Esophagus mucosa (tissue), 1 donor: ENCODE measurements around the gene ALPL. TPM values are rescaled to one million over a fixed set of nuclear protein-coding genes. Genes with fewer than 3 reads are reported as not detected.
A peak's percentile ranks its signal among the peaks of the same experiment; 100 is the strongest.

Source experiments
- ATAC-seq: fragments of 200-7000 bp; cut with Tn5 transposase; one replicate; pipeline ENCODE4 v1.9.1; 2020
- total RNA-seq: library from RNA; stranded (reverse); gene quantifications from one replicate; pipeline ENCODE4 v1.2.4, GENCODE V29; 2023
- donor health status: DM: yes; HTN: yes; CAD: no.

ALPL gene
- total RNA-seq, 1 donor from 2014 or later = 3.6 TPM

- no peak for ATAC-seq
These were observed 95.2 kb downstream of the ALPL start for GRCh38 chr1:21604208-21604957.

DNA sequence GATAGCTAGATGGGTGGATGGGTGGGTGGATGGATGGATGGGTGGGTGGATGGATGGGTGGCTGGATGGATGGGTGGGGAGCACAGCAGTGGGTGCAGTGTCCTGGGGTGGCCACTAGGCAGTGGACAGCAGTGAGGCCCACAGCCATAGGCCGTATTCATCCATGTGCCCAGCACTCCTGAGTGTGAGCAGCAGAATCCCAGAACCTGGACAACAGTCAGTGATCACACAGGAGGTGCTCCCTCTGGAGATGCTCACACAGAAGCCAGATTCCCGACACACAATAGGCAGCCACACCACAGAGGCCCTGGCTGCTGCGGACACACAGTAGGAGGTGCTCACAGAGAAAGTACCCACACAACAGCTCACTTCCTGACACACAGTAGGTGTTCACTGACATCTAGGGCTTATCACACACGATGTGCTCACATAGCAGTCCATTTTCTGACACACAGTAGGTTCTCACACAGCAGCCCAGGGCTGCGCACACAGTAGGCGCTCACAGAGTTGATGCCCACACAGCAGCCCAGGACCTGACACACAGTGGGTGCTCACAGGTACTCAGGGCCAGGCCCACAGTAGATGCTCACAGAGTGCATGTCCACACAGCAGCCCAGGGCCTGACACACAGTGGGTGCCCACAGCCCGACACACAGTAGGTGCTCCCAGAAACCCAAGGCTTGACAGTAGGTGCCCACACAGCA, 95.9 kb downstream of the ALPL start:
- no peak for ATAC-seq

DNA sequence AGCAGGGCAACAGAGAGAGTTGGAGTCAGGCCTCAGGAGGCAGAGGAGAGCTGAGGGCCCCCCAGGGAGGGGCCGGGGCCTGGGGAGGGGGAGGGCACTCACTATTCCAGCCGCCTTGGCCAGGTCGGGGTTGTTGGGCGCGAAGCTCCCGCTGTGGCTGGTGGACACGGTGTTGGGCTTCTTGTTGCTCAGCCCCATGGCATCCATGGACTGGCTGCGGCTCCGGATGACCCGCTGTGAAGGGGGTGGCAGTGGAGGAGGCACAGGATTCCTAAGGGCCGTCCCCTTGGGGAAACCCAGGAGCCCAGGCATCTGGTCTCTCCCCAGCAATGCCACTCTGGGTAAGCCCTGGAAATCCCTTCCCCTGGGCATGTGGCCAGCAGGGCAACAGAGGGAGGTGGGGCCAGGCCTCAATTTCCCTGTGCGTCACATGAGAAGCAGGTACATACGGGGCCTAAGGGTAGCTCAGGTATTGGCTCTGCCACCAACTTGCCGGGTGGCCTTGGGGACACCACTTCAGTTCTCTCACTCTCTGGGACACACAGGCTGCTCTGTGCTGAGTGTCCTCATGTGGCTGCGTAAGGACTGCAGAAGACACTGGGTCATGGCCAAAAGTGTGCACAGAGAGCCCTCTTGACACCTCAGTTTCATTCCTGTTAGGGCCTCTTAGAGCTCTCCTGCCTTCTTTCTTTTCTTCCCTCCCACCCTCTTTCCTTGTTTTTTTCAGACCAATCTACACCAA, 96.9 kb downstream of the ALPL start:
- ATAC-seq = no peak

DNA sequence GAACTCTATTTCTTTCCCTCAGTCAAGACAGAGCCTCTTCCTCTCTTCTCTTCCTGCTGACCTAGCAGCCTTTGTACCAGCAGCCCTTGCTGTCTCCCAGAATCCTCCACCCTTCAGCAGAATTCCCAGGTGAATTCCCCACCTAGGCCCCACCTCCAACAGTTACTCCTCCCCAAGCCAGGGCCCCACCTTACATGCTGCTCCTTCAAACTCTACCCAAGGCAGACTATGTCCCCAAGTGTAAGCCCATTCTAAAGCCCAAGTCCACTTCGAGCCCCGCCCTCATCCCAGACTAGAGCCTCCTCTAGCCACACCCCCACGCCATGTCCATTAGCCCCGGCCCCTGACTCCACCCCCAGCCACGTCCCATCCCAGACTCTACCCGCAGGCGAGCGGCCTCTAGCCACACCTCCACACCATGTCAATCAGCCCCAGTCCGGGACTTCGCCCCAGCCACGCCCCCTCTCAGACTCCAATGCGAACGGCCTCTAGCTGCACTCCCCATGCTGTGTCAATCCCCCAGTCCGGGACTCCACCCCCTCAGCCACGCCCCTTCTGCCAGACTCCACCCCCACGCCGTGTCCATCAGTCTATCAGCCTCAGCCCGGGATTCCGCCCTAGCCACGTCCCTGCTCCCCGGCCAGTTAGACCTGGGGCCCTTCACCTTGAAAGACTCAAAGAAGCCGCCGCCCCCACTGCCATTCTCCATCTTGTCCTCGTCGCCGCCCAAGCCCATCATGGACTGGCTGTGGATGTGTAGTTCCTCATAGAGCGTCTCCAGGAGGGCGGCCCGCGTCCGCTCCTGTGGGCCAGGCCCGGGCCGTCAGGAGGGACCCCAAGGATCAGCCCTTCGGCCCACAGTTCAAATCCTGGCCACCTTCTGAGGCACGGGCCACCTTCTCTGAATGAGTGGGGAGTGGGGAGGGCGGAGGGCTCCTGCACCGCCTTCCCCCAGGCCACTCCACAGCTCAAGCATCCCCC, 98.6 kb downstream of the ALPL start:
- peak; percentile 79 for ATAC-seq

GRCh38 chr1:21608798-21609197, 99.6 kb downstream of the ALPL start:
- ATAC-seq = no peak

- ATAC-seq = no peak
These were observed 100.8 kb downstream of the ALPL start for GRCh38 chr1:21610027-21610426.

GRCh38 chr1:21610989-21611785, 102.0 kb downstream of the ALPL start:
- no peak for ATAC-seq

DNA sequence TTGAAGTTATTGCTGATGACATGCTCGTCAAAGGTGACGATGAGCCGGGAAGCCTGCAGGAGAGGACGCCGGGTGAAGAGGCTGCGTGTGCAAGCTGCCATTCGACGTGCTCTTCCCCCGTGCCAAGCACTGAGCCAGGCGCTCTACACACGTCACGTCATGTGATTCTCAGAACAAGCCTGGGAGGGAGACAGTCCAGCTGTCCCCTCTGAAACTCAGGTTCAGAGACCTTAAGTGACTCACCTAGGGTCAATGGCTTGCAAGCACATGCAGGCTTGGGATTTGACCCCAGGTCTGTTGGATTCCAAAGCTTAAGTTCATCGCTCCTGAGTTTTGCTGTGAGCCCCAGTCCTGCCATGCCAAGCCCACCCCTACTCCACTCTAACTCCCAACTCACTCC, 102.8 kb downstream of the ALPL start:
- no peak for ATAC-seq

- ATAC-seq = no peak
These were observed 104.0 kb downstream of the ALPL start for GRCh38 chr1:21613072-21613867.

- ATAC-seq = peak; percentile 83
These were observed 105.3 kb downstream of the ALPL start for GRCh38 chr1:21614419-21615115.

- no peak for ATAC-seq
These were observed 107.1 kb downstream of the ALPL start for GRCh38 chr1:21616372-21616771.

GRCh38 chr1:21617126-21617738, 108.0 kb downstream of the ALPL start:
- no peak for ATAC-seq

DNA sequence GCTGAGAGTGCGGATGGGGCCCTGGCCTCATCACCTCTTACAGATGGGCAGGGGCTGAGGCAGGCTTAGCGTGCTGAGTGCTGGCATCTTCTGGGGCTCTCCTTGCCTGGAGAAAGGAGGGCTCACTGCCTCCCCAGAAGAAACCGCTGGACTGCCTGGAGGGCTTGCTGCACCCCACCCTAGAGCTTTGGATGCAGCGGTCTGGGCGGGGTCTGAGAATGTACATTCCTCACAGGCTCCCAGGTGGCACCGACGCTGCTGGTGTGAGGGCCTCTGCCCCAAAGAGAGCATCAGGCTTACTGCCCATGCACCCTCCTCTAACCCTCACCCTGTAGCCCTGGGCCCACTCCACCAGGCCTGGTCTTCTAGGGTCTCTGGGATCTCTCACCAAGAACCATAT, 108.8 kb downstream of the ALPL start:
- no peak for ATAC-seq

DNA sequence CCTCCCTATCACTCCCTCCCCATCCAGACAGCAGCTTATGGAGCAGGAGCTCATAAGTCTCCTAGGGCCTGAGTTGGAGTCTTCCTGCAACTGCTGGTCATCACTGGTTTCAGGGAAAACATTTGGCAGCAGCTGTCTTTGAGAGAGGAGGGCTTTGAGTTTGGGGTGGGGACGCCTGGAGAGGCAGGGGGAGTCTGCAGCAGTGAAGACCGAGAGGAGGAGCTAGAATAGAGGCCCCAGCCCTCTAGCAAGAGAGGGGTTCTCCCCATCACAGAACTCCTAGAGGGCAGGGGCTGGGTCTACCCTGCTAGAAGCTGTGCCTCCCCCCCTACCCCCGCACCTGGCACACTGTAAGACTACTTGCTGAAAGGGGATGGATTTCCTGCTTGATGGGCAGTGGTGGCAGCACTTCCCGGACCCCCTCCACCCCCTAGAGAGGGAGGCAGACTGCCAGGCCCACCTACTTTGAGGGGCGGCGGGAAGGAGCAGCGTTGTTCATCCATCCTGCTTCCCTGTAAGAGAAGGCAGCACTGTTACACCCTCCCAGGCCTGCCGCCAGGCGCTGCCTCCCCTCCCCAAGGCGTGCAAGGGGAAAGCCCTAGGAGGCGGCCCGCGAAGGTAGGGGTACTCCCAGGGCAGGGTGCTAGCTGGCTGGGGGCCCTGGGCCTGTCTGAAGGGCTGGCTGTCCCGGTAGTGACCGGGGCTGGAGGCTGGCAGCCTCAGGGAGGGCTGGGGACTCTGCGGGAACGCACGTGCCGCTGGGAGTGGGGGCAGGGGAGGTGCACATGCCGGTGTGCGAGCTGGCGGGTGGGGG, 109.5 kb downstream of the ALPL start:
- ATAC-seq = no peak

DNA sequence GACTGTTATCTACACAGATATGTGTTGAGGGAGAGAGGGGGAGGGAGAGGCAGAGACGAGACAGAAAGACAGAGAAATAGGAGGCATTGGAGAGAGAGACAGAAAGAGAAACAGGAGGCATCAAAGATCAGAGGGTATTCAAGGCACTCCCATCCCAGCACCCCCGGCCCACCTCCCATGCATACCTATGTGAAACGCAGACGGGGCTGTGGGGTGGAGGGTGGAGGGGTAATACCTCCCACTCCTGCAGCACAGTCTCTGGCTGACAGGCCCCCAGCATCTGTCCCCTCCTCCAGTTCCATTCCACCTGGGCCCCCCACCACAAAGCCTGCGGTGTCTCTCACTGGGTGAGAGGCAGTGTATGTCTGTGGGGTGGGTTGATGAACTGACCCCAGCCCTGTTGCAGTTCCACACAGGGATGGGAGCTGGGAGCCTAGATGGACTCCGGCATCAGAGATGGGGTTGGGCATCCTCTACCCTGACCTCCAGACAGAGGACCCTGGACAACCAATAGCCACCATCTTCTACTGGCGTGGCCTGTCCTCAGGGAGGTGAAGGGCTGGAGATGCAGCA, 110.2 kb downstream of the ALPL start:
- no peak for ATAC-seq

DNA sequence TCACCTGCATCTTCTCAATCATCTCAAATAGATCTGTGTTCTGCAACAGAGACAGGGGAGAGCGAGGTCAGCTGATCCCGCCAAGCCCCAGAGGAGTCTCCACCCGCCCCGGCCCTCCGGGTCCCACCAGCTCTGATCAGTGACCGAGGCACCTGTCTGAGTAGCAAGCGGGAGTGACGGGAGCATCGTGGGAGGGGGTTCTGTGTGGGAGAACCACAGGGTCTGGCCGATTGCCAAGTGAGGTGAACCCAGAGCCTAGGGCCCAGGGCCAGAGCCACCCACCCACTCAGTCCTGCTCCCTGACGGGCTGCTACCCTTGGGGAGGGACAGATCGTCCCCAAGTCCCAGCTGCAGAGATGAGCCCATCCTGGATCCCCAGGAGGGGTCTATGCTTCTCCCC, 110.8 kb downstream of the ALPL start:
- ATAC-seq = no peak

- no peak for ATAC-seq
These were observed 111.3 kb downstream of the ALPL start for GRCh38 chr1:21620496-21620895.

- no peak for ATAC-seq
These were observed 111.8 kb downstream of the ALPL start for GRCh38 chr1:21621051-21621450.
